NB4 (cell line): Measurements from ENCODE around the gene CPED1.

Experiments used
- CTCF ChIP-seq: IDR thresholded peaks from one replicate; pipeline ENCODE4 v1.5.1; 2012; ENCODE audit warnings: low read depth, low read length
- POLR2A ChIP-seq: IDR thresholded peaks from 2 replicates; pipeline ENCODE4 v1.6.1; 2011; ENCODE audit warnings: mild to moderate bottlenecking; ENCODE audit not compliant: insufficient read length; ENCODE audit errors: extremely low read depth

- TF ChIP-seq CTCF (no peak), POLR2A (no peak)
Measured at GRCh38 chr7:121196286-121196685, 207.8 kb downstream of the CPED1 start.
